ENCODE results near the gene PLA2G2F.

Gene PLA2G2F

GRCh38 chr1:20189664-20190063, 50.5 kb downstream of the PLA2G2F start:
- no peak for DNase-seq (ENCODE audit: low read depth)

GRCh38 chr1:20190256-20191160, 51.4 kb downstream of the PLA2G2F start:
- no peak for DNase-seq (ENCODE audit: low read depth)

GRCh38 chr1:20191266-20191825, 52.2 kb downstream of the PLA2G2F start:
- DNase-seq (ENCODE audit: low read depth) = no peak

GRCh38 chr1:20192364-20192763, 53.2 kb downstream of the PLA2G2F start:
- DNase-seq (ENCODE audit: low read depth) = no peak

GRCh38 chr1:20192871-20193411, 53.8 kb downstream of the PLA2G2F start:
- no peak for DNase-seq (ENCODE audit: low read depth)

- DNase-seq (ENCODE audit: low read depth) = no peak
These were observed 55.1 kb downstream of the PLA2G2F start for GRCh38 chr1:20194224-20194623.

- no peak for DNase-seq (ENCODE audit: low read depth)
These were observed 55.8 kb downstream of the PLA2G2F start for GRCh38 chr1:20194757-20195461.

- DNase-seq (ENCODE audit: low read depth) = no peak
These were observed 56.3 kb downstream of the PLA2G2F start for GRCh38 chr1:20195462-20195780.

- DNase-seq (ENCODE audit: low read depth) = no peak
These were observed 58.2 kb downstream of the PLA2G2F start for GRCh38 chr1:20197329-20197791.

- DNase-seq (ENCODE audit: low read depth) = no peak
These were observed 59.2 kb downstream of the PLA2G2F start for GRCh38 chr1:20198296-20198695.

- no peak for DNase-seq (ENCODE audit: low read depth)
These were observed 59.8 kb downstream of the PLA2G2F start for GRCh38 chr1:20198918-20199317.

GRCh38 chr1:20199403-20199802, 60.3 kb downstream of the PLA2G2F start:
- no peak for DNase-seq (ENCODE audit: low read depth)

GRCh38 chr1:20199840-20200239, 60.7 kb downstream of the PLA2G2F start:
- DNase-seq (ENCODE audit: low read depth) = no peak

All from GM04503 (cell line).